GM18868 (cell line): ENCODE measurements around the gene TOP3B.

ENCODE experiments used
- ATAC-seq: cut with Tn5 transposase; IDR thresholded peaks from one replicate; pipeline ENCODE4 v1.9.1; 2021; ENCODE audit warnings: mild to moderate bottlenecking, moderate library complexity; ENCODE audit not compliant: unreplicated experiment

The TOP3B gene

GRCh38 chr22:22011964-22012363 lies 29.4 kb upstream of the TOP3B start:
- no peak for ATAC-seq

- no peak for ATAC-seq
Measured at GRCh38 chr22:22010358-22010757, 27.8 kb upstream of the TOP3B start.

- ATAC-seq, result no peak
Measured at GRCh38 chr22:22009661-22010060, 27.1 kb upstream of the TOP3B start.

GRCh38 chr22:22006596-22006990 lies 24.0 kb upstream of the TOP3B start:
- no peak for ATAC-seq

- ATAC-seq, result no peak
Measured at GRCh38 chr22:22005945-22006595, 23.5 kb upstream of the TOP3B start.

- ATAC-seq, result no peak
Measured at GRCh38 chr22:22003233-22003632, 20.6 kb upstream of the TOP3B start.

- no peak for ATAC-seq
Measured at GRCh38 chr22:22002526-22003055, 20.0 kb upstream of the TOP3B start.

GRCh38 chr22:22001664-22002525 lies 19.3 kb upstream of the TOP3B start:
- ATAC-seq, result no peak

- no peak for ATAC-seq
Measured at GRCh38 chr22:21998595-21999247, 16.1 kb upstream of the TOP3B start.

GRCh38 chr22:21996175-21996720 lies 13.7 kb upstream of the TOP3B start:
- ATAC-seq, result no peak

GRCh38 chr22:21995660-21996059 lies 13.1 kb upstream of the TOP3B start:
- no peak for ATAC-seq

GRCh38 chr22:21994881-21995444 lies 12.4 kb upstream of the TOP3B start:
- no peak for ATAC-seq

GRCh38 chr22:21992593-21993237 lies 10.1 kb upstream of the TOP3B start:
- no peak for ATAC-seq

- no peak for ATAC-seq
Measured at GRCh38 chr22:21991774-21992173, 9.2 kb upstream of the TOP3B start.

- no peak for ATAC-seq
Measured at GRCh38 chr22:21991304-21991596, 8.7 kb upstream of the TOP3B start.

GRCh38 chr22:21990445-21991303 lies 8.1 kb upstream of the TOP3B start:
- no peak for ATAC-seq

- no peak for ATAC-seq
Measured at GRCh38 chr22:21989049-21989448, 6.5 kb upstream of the TOP3B start.

GRCh38 chr22:21985214-21985613 lies 2.6 kb upstream of the TOP3B start:
- ATAC-seq, result no peak

- no peak for ATAC-seq
Measured at GRCh38 chr22:21984793-21985192, 2.2 kb upstream of the TOP3B start.

GRCh38 chr22:21981874-21982273 lies 713 bp downstream of the TOP3B start:
- no peak for ATAC-seq
